Measurements from ENCODE around the gene UBC.

DNA sequence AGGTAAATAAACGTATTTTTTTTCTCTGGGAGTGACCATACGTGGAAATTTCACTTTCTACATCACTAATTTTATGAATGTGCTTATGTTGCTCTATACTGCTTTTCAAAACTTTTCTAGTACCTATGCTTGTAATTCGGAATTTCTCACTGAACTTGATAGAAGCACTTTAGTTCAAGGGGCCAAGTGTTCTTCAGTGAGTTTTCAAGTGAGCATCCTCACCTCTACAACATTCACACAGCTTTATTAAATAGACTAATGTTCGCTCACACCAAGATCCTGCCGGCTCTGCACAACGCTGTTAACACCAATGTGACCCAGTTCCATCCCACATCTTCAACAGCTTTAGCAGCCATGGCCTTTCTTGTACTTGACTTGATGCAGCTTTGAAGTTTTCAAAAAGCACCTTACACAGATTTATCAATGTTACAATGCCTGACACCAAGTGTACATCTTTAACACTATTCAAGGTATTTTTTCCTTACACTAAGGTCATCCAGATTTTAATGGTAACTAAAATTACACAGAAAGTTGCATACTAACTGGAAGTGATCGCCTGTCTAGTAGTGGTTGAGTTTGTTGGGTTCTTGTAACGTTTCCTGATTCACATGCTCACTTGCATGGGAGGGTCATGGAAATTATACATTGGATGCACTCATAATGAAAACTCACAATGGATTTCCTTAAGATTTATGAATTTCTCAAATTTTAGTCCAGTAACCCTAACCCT is 4.5 kb downstream of the UBC start:
- TF ChIP-seq POLR2A (IDR thresholded peaks at IDR 0.05; ENCODE audit: extremely low read depth, insufficient read length): no peak
- TF ChIP-seq, protein P1, sequence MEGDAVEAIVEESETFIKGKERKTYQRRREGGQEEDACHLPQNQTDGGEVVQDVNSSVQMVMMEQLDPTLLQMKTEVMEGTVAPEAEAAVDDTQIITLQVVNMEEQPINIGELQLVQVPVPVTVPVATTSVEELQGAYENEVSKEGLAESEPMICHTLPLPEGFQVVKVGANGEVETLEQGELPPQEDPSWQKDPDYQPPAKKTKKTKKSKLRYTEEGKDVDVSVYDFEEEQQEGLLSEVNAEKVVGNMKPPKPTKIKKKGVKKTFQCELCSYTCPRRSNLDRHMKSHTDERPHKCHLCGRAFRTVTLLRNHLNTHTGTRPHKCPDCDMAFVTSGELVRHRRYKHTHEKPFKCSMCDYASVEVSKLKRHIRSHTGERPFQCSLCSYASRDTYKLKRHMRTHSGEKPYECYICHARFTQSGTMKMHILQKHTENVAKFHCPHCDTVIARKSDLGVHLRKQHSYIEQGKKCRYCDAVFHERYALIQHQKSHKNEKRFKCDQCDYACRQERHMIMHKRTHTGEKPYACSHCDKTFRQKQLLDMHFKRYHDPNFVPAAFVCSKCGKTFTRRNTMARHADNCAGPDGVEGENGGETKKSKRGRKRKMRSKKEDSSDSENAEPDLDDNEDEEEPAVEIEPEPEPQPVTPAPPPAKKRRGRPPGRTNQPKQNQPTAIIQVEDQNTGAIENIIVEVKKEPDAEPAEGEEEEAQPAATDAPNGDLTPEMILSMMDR (IDR thresholded peaks at IDR 0.05; ENCODE audit: low read depth, low read length): no peak
